NB4 (cell line): Measurements from ENCODE around the gene HCFC1.

Experiments
- POLR2A ChIP-seq: IDR thresholded peaks from 2 replicates; pipeline ENCODE4 v1.6.1; 2011; ENCODE audit warnings: mild to moderate bottlenecking; ENCODE audit not compliant: insufficient read length; ENCODE audit errors: extremely low read depth
- TF ChIP-seq, protein P1 (sequence below): IDR thresholded peaks from one replicate; pipeline ENCODE4 v1.5.1; 2012; ENCODE audit warnings: low read depth, low read length
- TF ChIP-seq, protein P2 (sequence below): IDR thresholded peaks from 2 replicates; pipeline ENCODE4 v1.6.1; 2011; ENCODE audit warnings: low read depth, low read length

DNA sequence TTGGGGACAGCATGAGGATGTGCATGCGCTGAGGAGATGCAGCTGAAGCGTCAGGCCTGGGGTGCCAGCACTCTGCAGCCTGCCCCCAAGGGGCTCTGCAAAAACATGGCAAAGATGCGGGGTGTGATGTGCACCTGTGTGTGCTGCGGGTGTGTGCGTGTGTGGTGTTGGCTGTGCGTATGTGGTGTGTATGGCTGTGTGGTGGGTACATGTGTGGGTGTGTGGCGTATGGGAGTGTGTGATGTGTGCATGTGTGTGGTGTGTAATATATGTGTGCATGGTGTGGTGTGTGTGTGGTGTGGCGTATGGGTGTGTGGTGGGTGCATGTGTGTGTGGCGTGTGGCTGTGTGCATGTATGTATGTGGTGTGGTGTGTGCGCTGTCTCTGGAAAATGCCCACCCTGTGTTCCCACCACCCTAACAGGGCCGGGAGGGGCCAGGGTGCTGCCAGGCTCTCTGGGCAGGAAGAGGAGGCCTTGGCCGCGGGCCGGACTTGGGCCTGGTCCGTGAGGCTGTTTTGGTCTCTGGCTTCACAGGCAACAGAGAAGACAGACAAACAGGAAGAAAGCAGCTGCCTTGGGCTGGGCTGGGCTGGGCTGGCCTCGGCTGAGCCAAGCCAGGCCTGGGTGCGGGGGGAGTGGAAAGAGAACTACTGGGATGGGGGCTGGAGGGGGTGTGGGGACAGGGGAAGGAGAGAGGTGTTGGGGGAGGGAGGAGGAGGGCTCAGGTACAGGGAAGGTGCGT is 68.2 kb downstream of the HCFC1 start:
- TF ChIP-seq, protein P1, sequence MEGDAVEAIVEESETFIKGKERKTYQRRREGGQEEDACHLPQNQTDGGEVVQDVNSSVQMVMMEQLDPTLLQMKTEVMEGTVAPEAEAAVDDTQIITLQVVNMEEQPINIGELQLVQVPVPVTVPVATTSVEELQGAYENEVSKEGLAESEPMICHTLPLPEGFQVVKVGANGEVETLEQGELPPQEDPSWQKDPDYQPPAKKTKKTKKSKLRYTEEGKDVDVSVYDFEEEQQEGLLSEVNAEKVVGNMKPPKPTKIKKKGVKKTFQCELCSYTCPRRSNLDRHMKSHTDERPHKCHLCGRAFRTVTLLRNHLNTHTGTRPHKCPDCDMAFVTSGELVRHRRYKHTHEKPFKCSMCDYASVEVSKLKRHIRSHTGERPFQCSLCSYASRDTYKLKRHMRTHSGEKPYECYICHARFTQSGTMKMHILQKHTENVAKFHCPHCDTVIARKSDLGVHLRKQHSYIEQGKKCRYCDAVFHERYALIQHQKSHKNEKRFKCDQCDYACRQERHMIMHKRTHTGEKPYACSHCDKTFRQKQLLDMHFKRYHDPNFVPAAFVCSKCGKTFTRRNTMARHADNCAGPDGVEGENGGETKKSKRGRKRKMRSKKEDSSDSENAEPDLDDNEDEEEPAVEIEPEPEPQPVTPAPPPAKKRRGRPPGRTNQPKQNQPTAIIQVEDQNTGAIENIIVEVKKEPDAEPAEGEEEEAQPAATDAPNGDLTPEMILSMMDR = no peak
- TF ChIP-seq POLR2A = no peak
- TF ChIP-seq, protein P2, sequence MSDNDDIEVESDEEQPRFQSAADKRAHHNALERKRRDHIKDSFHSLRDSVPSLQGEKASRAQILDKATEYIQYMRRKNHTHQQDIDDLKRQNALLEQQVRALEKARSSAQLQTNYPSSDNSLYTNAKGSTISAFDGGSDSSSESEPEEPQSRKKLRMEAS = no peak
